Mesenteric fat pad (tissue), 1 donor: ENCODE measurements around the gene C1orf74. TPM values are rescaled to one million over a fixed set of nuclear protein-coding genes. Genes with fewer than 3 reads are reported as not detected.
"Not testable (repeated sequence)": the region's sequence is repeated elsewhere in the genome, so short reads cannot be mapped to it uniquely, and the experiment has no call there.

ENCODE experiments used
- DNase-seq: peaks from one replicate; pipeline ENCODE4 v3.0.0-alpha.2; 2020; ENCODE audit warnings: low spot score
- total RNA-seq: library from RNA; stranded (reverse); fragmentation: NEBNext Ultra II Directional; extraction: Animal tissue kit (Norgen Biotek cat#: 25700); gene quantifications from one replicate; pipeline ENCODE4 v1.2.1, GENCODE V29; 2021
- donor health status: DM: yes; HTN: yes; CAD: no.

Gene C1orf74
- total RNA-seq, 1 donor from 2014 or later = 1.2 TPM

GRCh38 chr1:209805875-209806760 is 21.8 kb upstream of the C1orf74 start, which contains the start of gene IRF6:
TSS of gene IRF6 (minus strand) at chr1:209806142. CDS start at chr1:209801413, 4,729 bp downstream.
- peak; percentile 94 for DNase-seq

- no peak for DNase-seq
Measured at GRCh38 chr1:209805341-209805781, 21.0 kb upstream of the C1orf74 start.

- no peak for DNase-seq
Measured at GRCh38 chr1:209803568-209803967, 19.2 kb upstream of the C1orf74 start.

- no peak for DNase-seq
Measured at GRCh38 chr1:209802780-209803152, 18.4 kb upstream of the C1orf74 start.

- DNase-seq = no peak
Measured at GRCh38 chr1:209802117-209802779, 17.9 kb upstream of the C1orf74 start.

- no peak for DNase-seq
Measured at GRCh38 chr1:209800984-209801834, 16.9 kb upstream of the C1orf74 start.

- no peak for DNase-seq
Measured at GRCh38 chr1:209797978-209798639, 13.8 kb upstream of the C1orf74 start.

GRCh38 chr1:209793711-209794110 is 9.4 kb upstream of the C1orf74 start:
- DNase-seq = not testable (repeated sequence)

- no peak for DNase-seq
Measured at GRCh38 chr1:209791920-209792319, 7.6 kb upstream of the C1orf74 start.

- no peak for DNase-seq
Measured at GRCh38 chr1:209790286-209791193, 6.2 kb upstream of the C1orf74 start.

- DNase-seq = no peak
Measured at GRCh38 chr1:209789245-209789644, 4.9 kb upstream of the C1orf74 start.

GRCh38 chr1:209787551-209787950 is 3.2 kb upstream of the C1orf74 start:
- no peak for DNase-seq

GRCh38 chr1:209786146-209786545 is 1.8 kb upstream of the C1orf74 start:
- no peak for DNase-seq

- DNase-seq = no peak
Measured at GRCh38 chr1:209785592-209785991, 1.2 kb upstream of the C1orf74 start.

GRCh38 chr1:209783386-209783785 is 973 bp downstream of the C1orf74 start:
- DNase-seq = no peak

- no peak for DNase-seq
Measured at GRCh38 chr1:209780268-209780667, 4.1 kb downstream of the C1orf74 start.

- no peak for DNase-seq
Measured at GRCh38 chr1:209778102-209778501, 6.3 kb downstream of the C1orf74 start.

- no peak for DNase-seq
Measured at GRCh38 chr1:209777587-209777986, 6.8 kb downstream of the C1orf74 start.

- DNase-seq = no peak
Measured at GRCh38 chr1:209775678-209776077, 8.7 kb downstream of the C1orf74 start.

GRCh38 chr1:209774592-209774991 is 9.8 kb downstream of the C1orf74 start:
- no peak for DNase-seq
